ENCODE measurements around the gene RNF144A.

RNF144A gene

GRCh38 chr2:7057865-7058400 lies 140.7 kb downstream of the RNF144A start:
- H3K4ac ChIP-seq (ENCODE audit: low read depth, low read length), result no peak overlapping the region

GRCh38 chr2:7060156-7060555 lies 142.9 kb downstream of the RNF144A start:
- Histone ChIP-seq H3K9me3 (ENCODE audit: insufficient read depth, low read depth, low read length) (no peaks in the 10 kb centered on the region), H3K23ac (ENCODE audit: low read length) (no peak overlapping the region), H3K79me1 (ENCODE audit: low read length) (no peaks in the 10 kb centered on the region), H3K4ac (ENCODE audit: low read depth, low read length) (no peak overlapping the region), H3K27ac (ENCODE audit: low read depth, low read length) (no peak overlapping the region), H4K12ac (ENCODE audit: low read depth, low read length) (no peak overlapping the region), H2AFZ (ENCODE audit: insufficient read depth, low read length, poor library complexity) (no peak overlapping the region), H3K79me2 (ENCODE audit: control insufficient read depth, insufficient read depth, low read length, poor library complexity) (no peaks in the 10 kb centered on the region), H2BK12ac (ENCODE audit: low read length) (no peak overlapping the region), H3K27me3 (ENCODE audit: insufficient read depth, low read length) (no peaks in the 10 kb centered on the region), H2BK5ac (ENCODE audit: low read depth, low read length, poor library complexity) (no peak overlapping the region), H3K14ac (ENCODE audit: low read length) (no peak overlapping the region), H3K36me3 (ENCODE audit: control insufficient read depth in 1 of 2, insufficient read depth in 2 of 2, low read length in 2 of 2) (no peaks in the 10 kb centered on the region), H3K4me3 (ENCODE audit: low read depth, low read length) (no peak overlapping the region), H4K8ac (ENCODE audit: low read depth, low read length) (no peak overlapping the region), H3K4me2 (ENCODE audit: low read length) (no peak overlapping the region), H3K18ac (ENCODE audit: low read length) (no peak overlapping the region), H2AK5ac (ENCODE audit: low read length) (no peak overlapping the region), H2BK120ac (ENCODE audit: insufficient read depth, low read length, poor library complexity) (no peak overlapping the region), H3K9ac (ENCODE audit: low read length) (no peak overlapping the region), H3K4me1 (ENCODE audit: control insufficient read depth in 1 of 2, insufficient read depth in 2 of 2, low read length in 2 of 2) (no peaks in the 10 kb centered on the region), H4K91ac (ENCODE audit: low read depth, low read length) (no peak overlapping the region)
- no peak for DNase-seq
- no CpG with 5 or more reads among the region's 2 CpGs for WGBS (ENCODE audit: extremely low coverage, insufficient coverage, insufficient read length)

More at GRCh38 chr2:7057865-7058400, 140.7 kb downstream of the RNF144A start:
- no peak overlapping the region for H3K14ac ChIP-seq (ENCODE audit: low read length)
- H4K12ac ChIP-seq (ENCODE audit: low read depth, low read length), result no peak overlapping the region
- WGBS (ENCODE audit: extremely low coverage, insufficient coverage, insufficient read length), result no CpG with 5 or more reads among the region's 4 CpGs
- H4K8ac ChIP-seq (ENCODE audit: low read depth, low read length), result no peak overlapping the region
- H3K9me3 ChIP-seq (ENCODE audit: insufficient read depth, low read depth, low read length), result no peaks in the 10 kb centered on the region
- no peaks in the 10 kb centered on the region for H3K36me3 ChIP-seq (ENCODE audit: control insufficient read depth in 1 of 2, insufficient read depth in 2 of 2, low read length in 2 of 2)
- no peak overlapping the region for H2BK5ac ChIP-seq (ENCODE audit: low read depth, low read length, poor library complexity)
- no peaks in the 10 kb centered on the region for H3K27me3 ChIP-seq (ENCODE audit: insufficient read depth, low read length)
- H2AK5ac ChIP-seq (ENCODE audit: low read length), result no peak overlapping the region
- H2BK12ac ChIP-seq (ENCODE audit: low read length), result no peak overlapping the region
- no peak overlapping the region for H3K27ac ChIP-seq (ENCODE audit: low read depth, low read length)
- no peak overlapping the region for H2AFZ ChIP-seq (ENCODE audit: insufficient read depth, low read length, poor library complexity)
- no peak overlapping the region for H3K4me3 ChIP-seq (ENCODE audit: low read depth, low read length)
- no peak overlapping the region for H4K91ac ChIP-seq (ENCODE audit: low read depth, low read length)
- H3K4me2 ChIP-seq (ENCODE audit: low read length), result no peak overlapping the region
- no peak overlapping the region for H3K9ac ChIP-seq (ENCODE audit: low read length)
- H3K18ac ChIP-seq (ENCODE audit: low read length), result no peak overlapping the region
- no peak overlapping the region for H2BK120ac ChIP-seq (ENCODE audit: insufficient read depth, low read length, poor library complexity)
- DNase-seq, result no peak
- H3K79me2 ChIP-seq (ENCODE audit: control insufficient read depth, insufficient read depth, low read length, poor library complexity), result no peaks in the 10 kb centered on the region
- H3K4me1 ChIP-seq (ENCODE audit: control insufficient read depth in 1 of 2, insufficient read depth in 2 of 2, low read length in 2 of 2), result no peaks in the 10 kb centered on the region
- no peaks in the 10 kb centered on the region for H3K79me1 ChIP-seq (ENCODE audit: low read length)
- no peak overlapping the region for H3K23ac ChIP-seq (ENCODE audit: low read length)

GRCh38 chr2:7060631-7061449 lies 143.6 kb downstream of the RNF144A start:
- Histone ChIP-seq H3K4me1 (ENCODE audit: control insufficient read depth in 1 of 2, insufficient read depth in 2 of 2, low read length in 2 of 2) (no peaks in the 10 kb centered on the region), H3K79me2 (ENCODE audit: control insufficient read depth, insufficient read depth, low read length, poor library complexity) (no peaks in the 10 kb centered on the region), H3K4me3 (ENCODE audit: low read depth, low read length) (no peak overlapping the region), H3K9me3 (ENCODE audit: insufficient read depth, low read depth, low read length) (no peaks in the 10 kb centered on the region), H3K14ac (ENCODE audit: low read length) (no peak overlapping the region), H3K79me1 (ENCODE audit: low read length) (no peaks in the 10 kb centered on the region), H2BK120ac (ENCODE audit: insufficient read depth, low read length, poor library complexity) (no peak overlapping the region), H3K27ac (ENCODE audit: low read depth, low read length) (no peak overlapping the region), H3K9ac (ENCODE audit: low read length) (no peak overlapping the region), H3K36me3 (ENCODE audit: control insufficient read depth in 1 of 2, insufficient read depth in 2 of 2, low read length in 2 of 2) (no peaks in the 10 kb centered on the region), H3K4me2 (ENCODE audit: low read length) (no peak overlapping the region), H4K12ac (ENCODE audit: low read depth, low read length) (no peak overlapping the region), H4K8ac (ENCODE audit: low read depth, low read length) (no peak overlapping the region), H2AFZ (ENCODE audit: insufficient read depth, low read length, poor library complexity) (no peak overlapping the region), H3K18ac (ENCODE audit: low read length) (no peak overlapping the region), H2BK5ac (ENCODE audit: low read depth, low read length, poor library complexity) (no peak overlapping the region), H4K91ac (ENCODE audit: low read depth, low read length) (no peak overlapping the region), H3K4ac (ENCODE audit: low read depth, low read length) (no peak overlapping the region), H2BK12ac (ENCODE audit: low read length) (no peak overlapping the region), H2AK5ac (ENCODE audit: low read length) (no peak overlapping the region), H3K23ac (ENCODE audit: low read length) (no peak overlapping the region), H3K27me3 (ENCODE audit: insufficient read depth, low read length) (no peaks in the 10 kb centered on the region)
- no CpG with 5 or more reads among the region's 8 CpGs for WGBS (ENCODE audit: extremely low coverage, insufficient coverage, insufficient read length)
- no peak for DNase-seq

GRCh38 chr2:7061450-7061789 lies 144.2 kb downstream of the RNF144A start:
- Histone ChIP-seq H3K79me1 (ENCODE audit: low read length) (no peaks in the 10 kb centered on the region), H3K36me3 (ENCODE audit: control insufficient read depth in 1 of 2, insufficient read depth in 2 of 2, low read length in 2 of 2) (no peaks in the 10 kb centered on the region), H3K4me3 (ENCODE audit: low read depth, low read length) (no peak overlapping the region), H3K14ac (ENCODE audit: low read length) (no peak overlapping the region), H2AK5ac (ENCODE audit: low read length) (no peak overlapping the region), H3K9ac (ENCODE audit: low read length) (no peak overlapping the region), H2BK5ac (ENCODE audit: low read depth, low read length, poor library complexity) (no peak overlapping the region), H3K27me3 (ENCODE audit: insufficient read depth, low read length) (no peaks in the 10 kb centered on the region), H3K27ac (ENCODE audit: low read depth, low read length) (no peak overlapping the region), H4K91ac (ENCODE audit: low read depth, low read length) (no peak overlapping the region), H3K9me3 (ENCODE audit: insufficient read depth, low read depth, low read length) (no peaks in the 10 kb centered on the region), H2BK120ac (ENCODE audit: insufficient read depth, low read length, poor library complexity) (no peak overlapping the region), H4K8ac (ENCODE audit: low read depth, low read length) (no peak overlapping the region), H3K79me2 (ENCODE audit: control insufficient read depth, insufficient read depth, low read length, poor library complexity) (no peaks in the 10 kb centered on the region), H3K4ac (ENCODE audit: low read depth, low read length) (no peak overlapping the region), H2BK12ac (ENCODE audit: low read length) (no peak overlapping the region), H2AFZ (ENCODE audit: insufficient read depth, low read length, poor library complexity) (no peak overlapping the region), H3K18ac (ENCODE audit: low read length) (no peak overlapping the region), H4K12ac (ENCODE audit: low read depth, low read length) (no peak overlapping the region), H3K23ac (ENCODE audit: low read length) (no peak overlapping the region), H3K4me1 (ENCODE audit: control insufficient read depth in 1 of 2, insufficient read depth in 2 of 2, low read length in 2 of 2) (no peaks in the 10 kb centered on the region), H3K4me2 (ENCODE audit: low read length) (no peak overlapping the region)
- no CpG with 5 or more reads among the region's 3 CpGs for WGBS (ENCODE audit: extremely low coverage, insufficient coverage, insufficient read length)
- no peak for DNase-seq
